Fibroblast of lung (primary cell): ENCODE results near the gene FUBP1. TPM values are rescaled to one million over a fixed set of nuclear protein-coding genes. Genes with fewer than 3 reads are reported as not detected.

Source experiments
- DNase-seq, 2 donors: peaks; one replicate each; pipeline versions ENCODE4 v3.0.0 to v3.0.0-alpha.2; 2010; ENCODE audit warnings: low read depth in 2 of 2
- H2AFZ ChIP-seq: 2 replicates; pipeline ENCODE4 v1.5.1; 2012; ENCODE audit warnings: low read length, control low read depth, inconsistent platforms
- H3K27ac ChIP-seq: 2 replicates; pipeline ENCODE4 v1.5.1; 2011; ENCODE audit warnings: low read length, control low read depth; ENCODE audit not compliant: insufficient read depth
- H3K27me3 ChIP-seq: 2 replicates; pipeline ENCODE4 v1.5.1; 2011; ENCODE audit warnings: mild to moderate bottlenecking, low read length; ENCODE audit not compliant: control insufficient read depth, insufficient read depth
- H3K36me3 ChIP-seq: 2 replicates; pipeline ENCODE4 v1.5.1; 2011; ENCODE audit warnings: low read length; ENCODE audit not compliant: control insufficient read depth, insufficient read depth
- H3K4me1 ChIP-seq: 2 replicates; pipeline ENCODE4 v1.5.1; 2011; ENCODE audit warnings: low read length; ENCODE audit not compliant: control insufficient read depth, insufficient read depth; ENCODE audit errors: extremely low read depth
- H3K4me2 ChIP-seq: 2 replicates; pipeline ENCODE4 v1.5.1; 2011; ENCODE audit warnings: low read length, control low read depth; ENCODE audit not compliant: insufficient read depth; ENCODE audit errors: extremely low read depth
- H3K4me3 ChIP-seq, 4 experiments: fragments of 200-600 bp in 1 of 4; sonication (generic) in 1 of 4; replicated peaks in 1 of 4; 2 replicates each; pipeline ENCODE4 v1.5.1; 2011 to 2016; ENCODE audit warnings: low read length in 4 of 4, low read depth in 3 of 4, mild to moderate bottlenecking in 3 of 4, control low read depth in 2 of 4, inconsistent platforms in 1 of 4, mixed read lengths in 1 of 4; ENCODE audit not compliant: insufficient read depth in 1 of 4; ENCODE audit errors: control extremely low read depth in 1 of 4
- H3K79me2 ChIP-seq: 2 replicates; pipeline ENCODE4 v1.5.1; 2012; ENCODE audit warnings: mild to moderate bottlenecking, low read length, inconsistent platforms; ENCODE audit not compliant: control insufficient read depth, insufficient read depth
- H3K9ac ChIP-seq: 2 replicates; pipeline ENCODE4 v1.5.1; 2011; ENCODE audit warnings: mild to moderate bottlenecking, low read length, control low read depth; ENCODE audit not compliant: insufficient read depth
- H3K9me3 ChIP-seq: 2 replicates; pipeline ENCODE4 v1.5.1; 2012; ENCODE audit warnings: low read depth, low read length; ENCODE audit not compliant: control insufficient read depth, insufficient read depth
- H4K20me1 ChIP-seq: 2 replicates; pipeline ENCODE4 v1.5.1; 2011; ENCODE audit warnings: low read length; ENCODE audit not compliant: control insufficient read depth, insufficient read depth; ENCODE audit errors: extremely low read depth
- EZH2 ChIP-seq: IDR thresholded peaks from 2 replicates; pipeline ENCODE4 v1.5.1; 2012; ENCODE audit warnings: low read length, control low read depth, mild to moderate bottlenecking; ENCODE audit errors: missing control alignments
- polyA plus RNA-seq, 2 donors: library from polyadenylated mRNA; depleted of rRNA in 1 of 2; stranded (reverse) in 1 of 2; unstranded in 1 of 2; fragments of >200 nt; gene quantifications; 2 replicates each; pipeline ENCODE4 v1.2.1, GENCODE V29; 2011 to 2012; ENCODE audit warnings: missing spikeins in 1 of 2
- total RNA-seq: library from RNA; depleted of rRNA; stranded (reverse); fragments of >200 nt; gene quantifications from 2 replicates; pipeline ENCODE4 v1.2.1, GENCODE V29; 2014
- TF ChIP-seq, protein P1 (sequence below), 2 donors: IDR thresholded peaks in 1 of 2; conservative IDR thresholded peaks in 1 of 2; 1 replicate in 1 of 2; 2 replicates in 1 of 2; pipeline ENCODE4 v1.5.1; 2011 to 2012; ENCODE audit warnings: low read length in 2 of 2, control low read depth in 1 of 2, inconsistent platforms in 1 of 2, low read depth in 1 of 2, mild to moderate bottlenecking in 1 of 2

The FUBP1 gene
- total and polyA plus RNA-seq, 2 donors (not counting 1 experiment from before 2014, with no cell fraction given): 99.4 to 102 TPM

DNA sequence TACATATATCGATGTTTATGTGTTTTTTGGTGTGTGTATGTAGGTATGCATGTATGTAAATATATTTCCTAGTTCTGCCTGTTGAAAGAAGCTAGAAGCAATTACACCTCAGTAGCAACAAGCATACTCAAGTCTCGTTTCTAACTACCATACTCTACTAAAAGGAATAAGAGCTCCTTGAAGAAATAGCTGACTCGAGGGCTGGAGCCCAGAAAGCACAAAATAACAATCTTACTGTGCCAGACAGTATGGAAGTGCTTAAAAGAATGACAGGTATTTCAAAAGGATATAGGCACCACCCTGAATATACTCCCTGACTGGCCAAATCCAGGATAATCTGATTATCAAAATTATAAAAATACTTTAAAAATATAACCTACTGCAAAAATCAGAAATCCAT is 23.2 kb downstream of the FUBP1 start:
- Histone ChIP-seq H3K79me2 (peaks cover 27% of the 10 kb centered on the region), H3K4me1 (no peaks in the 10 kb centered on the region), H3K9ac (no peak overlapping the region), H3K9me3 (no peaks in the 10 kb centered on the region), H3K27me3 (no peaks in the 10 kb centered on the region), H3K36me3 (peaks cover 20% of the 10 kb centered on the region), H3K27ac (no peak overlapping the region), H3K4me3 (no peak overlapping the region), H4K20me1 (no peaks in the 10 kb centered on the region), H2AFZ (no peak overlapping the region), H3K4me2 (no peak overlapping the region)
- DNase-seq: no peak
- TF ChIP-seq, protein P1, sequence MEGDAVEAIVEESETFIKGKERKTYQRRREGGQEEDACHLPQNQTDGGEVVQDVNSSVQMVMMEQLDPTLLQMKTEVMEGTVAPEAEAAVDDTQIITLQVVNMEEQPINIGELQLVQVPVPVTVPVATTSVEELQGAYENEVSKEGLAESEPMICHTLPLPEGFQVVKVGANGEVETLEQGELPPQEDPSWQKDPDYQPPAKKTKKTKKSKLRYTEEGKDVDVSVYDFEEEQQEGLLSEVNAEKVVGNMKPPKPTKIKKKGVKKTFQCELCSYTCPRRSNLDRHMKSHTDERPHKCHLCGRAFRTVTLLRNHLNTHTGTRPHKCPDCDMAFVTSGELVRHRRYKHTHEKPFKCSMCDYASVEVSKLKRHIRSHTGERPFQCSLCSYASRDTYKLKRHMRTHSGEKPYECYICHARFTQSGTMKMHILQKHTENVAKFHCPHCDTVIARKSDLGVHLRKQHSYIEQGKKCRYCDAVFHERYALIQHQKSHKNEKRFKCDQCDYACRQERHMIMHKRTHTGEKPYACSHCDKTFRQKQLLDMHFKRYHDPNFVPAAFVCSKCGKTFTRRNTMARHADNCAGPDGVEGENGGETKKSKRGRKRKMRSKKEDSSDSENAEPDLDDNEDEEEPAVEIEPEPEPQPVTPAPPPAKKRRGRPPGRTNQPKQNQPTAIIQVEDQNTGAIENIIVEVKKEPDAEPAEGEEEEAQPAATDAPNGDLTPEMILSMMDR (conservative IDR thresholded peaks at IDR 0.05 in 1 of 2, IDR thresholded peaks at IDR 0.05 in 1 of 2; ENCODE audit: low read depth in 1 of 2, low read length in 2 of 2): no peak
- TF ChIP-seq EZH2: no peak

DNA sequence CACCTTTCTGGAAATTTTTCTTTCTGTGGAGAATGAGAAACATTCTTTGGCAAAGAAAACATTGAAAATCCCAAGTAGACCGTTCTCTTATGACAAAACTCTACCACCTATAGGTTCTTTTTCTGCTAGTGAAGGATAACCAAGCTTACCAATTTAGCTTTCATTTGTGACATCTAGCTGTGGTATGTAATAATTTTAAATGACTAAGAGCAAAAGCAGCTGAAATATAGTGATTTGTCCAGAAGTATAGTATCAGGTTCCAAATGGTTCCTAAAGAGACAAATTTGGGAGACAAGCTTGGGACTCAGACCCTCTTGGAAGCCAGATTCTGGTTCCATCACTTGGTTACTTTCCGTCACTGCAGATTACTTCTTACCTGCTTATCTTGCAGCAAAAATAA is 24.4 kb downstream of the FUBP1 start:
- Histone ChIP-seq H3K27me3 (no peaks in the 10 kb centered on the region), H3K9me3 (no peaks in the 10 kb centered on the region), H3K9ac (no peak overlapping the region), H2AFZ (no peak overlapping the region), H3K4me2 (no peak overlapping the region), H3K4me1 (no peaks in the 10 kb centered on the region), H3K36me3 (peaks cover 14% of the 10 kb centered on the region), H4K20me1 (no peaks in the 10 kb centered on the region), H3K4me3 (no peak overlapping the region), H3K27ac (no peak overlapping the region), H3K79me2 (peaks cover 22% of the 10 kb centered on the region)
- no peak for DNase-seq
- no peak for TF ChIP-seq EZH2
- TF ChIP-seq, protein P1 (conservative IDR thresholded peaks at IDR 0.05 in 1 of 2, IDR thresholded peaks at IDR 0.05 in 1 of 2; ENCODE audit: low read depth in 1 of 2, low read length in 2 of 2): no peak

DNA sequence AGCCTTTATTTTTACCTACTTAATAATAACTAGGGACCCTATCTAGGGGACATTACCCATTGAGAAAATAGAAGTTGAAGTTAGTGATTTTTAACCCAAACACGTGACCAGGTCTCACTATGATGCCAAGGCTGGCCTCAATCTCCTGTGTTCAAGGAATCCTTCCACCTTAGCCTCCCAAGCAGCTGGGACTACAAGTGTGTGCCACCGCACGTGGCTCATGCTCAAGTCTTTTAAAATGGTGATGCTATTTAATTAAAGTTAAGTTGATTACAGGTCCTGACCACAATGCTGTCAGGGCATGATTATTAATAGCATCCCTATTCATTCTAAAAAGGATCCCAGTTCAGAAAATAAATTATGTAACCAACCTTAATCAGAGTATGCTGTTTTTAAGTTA is 25.0 kb downstream of the FUBP1 start:
- Histone ChIP-seq H3K4me3 (no peak overlapping the region), H3K9ac (no peak overlapping the region), H3K27me3 (no peaks in the 10 kb centered on the region), H3K4me1 (no peaks in the 10 kb centered on the region), H3K27ac (no peak overlapping the region), H3K4me2 (no peak overlapping the region), H3K9me3 (no peaks in the 10 kb centered on the region), H4K20me1 (no peaks in the 10 kb centered on the region), H3K79me2 (peaks cover 22% of the 10 kb centered on the region), H3K36me3 (peaks cover 15% of the 10 kb centered on the region), H2AFZ (no peak overlapping the region)
- DNase-seq: no peak
- no peak for TF ChIP-seq EZH2
- TF ChIP-seq, protein P1 (conservative IDR thresholded peaks at IDR 0.05 in 1 of 2, IDR thresholded peaks at IDR 0.05 in 1 of 2; ENCODE audit: low read depth in 1 of 2, low read length in 2 of 2): no peak
